GM12875 (cell line): ENCODE measurements around the gene MT1H.
"Not testable (repeated sequence)": the region's sequence is repeated elsewhere in the genome, so short reads cannot be mapped to it uniquely, and the experiment has no call there.

Experiments
- H3K4me3 ChIP-seq: one replicate; pipeline ENCODE4 v1.5.1; 2011; ENCODE audit warnings: low read depth, low read length, control low read depth
- TF ChIP-seq, protein P1 (sequence below): IDR thresholded peaks from 2 replicates; pipeline ENCODE4 v1.5.1; 2011; ENCODE audit warnings: low read depth, mild to moderate bottlenecking, control low read depth, inconsistent platforms, low read length, moderate library complexity, borderline replicate concordance; ENCODE audit not compliant: insufficient read depth

MT1H gene

DNA sequence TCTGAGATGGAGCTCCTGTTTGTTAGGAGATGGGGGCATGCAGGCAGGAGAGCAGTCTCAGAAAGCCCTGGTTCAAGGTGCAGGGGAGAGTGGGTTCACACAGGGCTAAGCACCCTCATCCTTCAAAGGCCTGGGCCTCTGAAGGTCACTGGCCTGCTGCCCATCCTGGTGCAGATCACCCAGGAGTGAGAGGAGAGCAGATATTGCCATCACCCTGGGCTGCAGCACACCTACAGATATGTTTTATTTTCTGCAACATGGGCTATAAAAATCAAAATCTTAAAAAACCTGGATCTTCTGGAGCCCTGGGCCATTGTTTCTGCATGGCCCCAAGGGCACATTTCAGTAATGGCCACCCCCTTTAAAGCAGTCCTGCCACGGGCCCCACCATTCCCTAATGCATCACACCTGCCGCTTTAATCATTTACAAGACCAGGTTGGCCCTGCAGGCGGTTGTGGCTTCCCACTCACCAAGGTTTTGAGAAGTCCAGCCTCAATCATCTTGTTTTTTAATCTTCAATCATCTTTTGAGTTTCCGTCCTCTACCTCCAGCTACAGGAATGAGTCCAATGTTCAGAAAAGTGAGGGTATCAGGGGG, 39.9 kb downstream of the MT1H start:
- TF ChIP-seq, protein P1, sequence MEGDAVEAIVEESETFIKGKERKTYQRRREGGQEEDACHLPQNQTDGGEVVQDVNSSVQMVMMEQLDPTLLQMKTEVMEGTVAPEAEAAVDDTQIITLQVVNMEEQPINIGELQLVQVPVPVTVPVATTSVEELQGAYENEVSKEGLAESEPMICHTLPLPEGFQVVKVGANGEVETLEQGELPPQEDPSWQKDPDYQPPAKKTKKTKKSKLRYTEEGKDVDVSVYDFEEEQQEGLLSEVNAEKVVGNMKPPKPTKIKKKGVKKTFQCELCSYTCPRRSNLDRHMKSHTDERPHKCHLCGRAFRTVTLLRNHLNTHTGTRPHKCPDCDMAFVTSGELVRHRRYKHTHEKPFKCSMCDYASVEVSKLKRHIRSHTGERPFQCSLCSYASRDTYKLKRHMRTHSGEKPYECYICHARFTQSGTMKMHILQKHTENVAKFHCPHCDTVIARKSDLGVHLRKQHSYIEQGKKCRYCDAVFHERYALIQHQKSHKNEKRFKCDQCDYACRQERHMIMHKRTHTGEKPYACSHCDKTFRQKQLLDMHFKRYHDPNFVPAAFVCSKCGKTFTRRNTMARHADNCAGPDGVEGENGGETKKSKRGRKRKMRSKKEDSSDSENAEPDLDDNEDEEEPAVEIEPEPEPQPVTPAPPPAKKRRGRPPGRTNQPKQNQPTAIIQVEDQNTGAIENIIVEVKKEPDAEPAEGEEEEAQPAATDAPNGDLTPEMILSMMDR = no peak
- no peak overlapping the region for H3K4me3 ChIP-seq

GRCh38 chr16:56710181-56710737, 40.6 kb downstream of the MT1H start:
- TF ChIP-seq, protein P1 = no peak
- H3K4me3 ChIP-seq = no peak overlapping the region

- TF ChIP-seq, protein P1 = no peak
- no peak overlapping the region for H3K4me3 ChIP-seq
Observed at GRCh38 chr16:56711862-56712261, 42.2 kb downstream of the MT1H start.

GRCh38 chr16:56713794-56714193, 44.2 kb downstream of the MT1H start:
- TF ChIP-seq, protein P1 = no peak
- no peak overlapping the region for H3K4me3 ChIP-seq

DNA sequence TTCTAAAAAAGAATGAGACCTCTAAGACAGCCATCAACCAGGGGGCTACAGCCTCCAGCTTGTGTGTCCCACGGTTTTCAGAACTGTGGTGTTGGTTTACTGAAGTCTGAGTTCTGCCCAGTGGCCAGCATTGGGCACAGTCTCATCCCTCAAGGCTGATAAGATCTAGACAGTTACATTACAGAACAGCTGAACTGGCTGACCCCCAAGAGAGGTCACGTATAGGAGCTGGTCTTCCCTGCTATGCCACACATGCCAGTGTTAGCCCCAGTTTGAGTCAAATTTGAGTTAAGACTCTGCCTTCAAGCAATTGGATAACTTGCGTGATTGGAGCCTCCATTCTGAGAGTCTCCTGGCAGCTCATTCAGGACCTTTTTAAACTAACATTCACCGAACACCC, 45.5 kb downstream of the MT1H start:
- H3K4me3 ChIP-seq = no peak overlapping the region
- TF ChIP-seq, protein P1 = no peak

GRCh38 chr16:56716761-56717160, 47.1 kb downstream of the MT1H start:
- H3K4me3 ChIP-seq = no peak overlapping the region
- TF ChIP-seq, protein P1 = no peak

DNA sequence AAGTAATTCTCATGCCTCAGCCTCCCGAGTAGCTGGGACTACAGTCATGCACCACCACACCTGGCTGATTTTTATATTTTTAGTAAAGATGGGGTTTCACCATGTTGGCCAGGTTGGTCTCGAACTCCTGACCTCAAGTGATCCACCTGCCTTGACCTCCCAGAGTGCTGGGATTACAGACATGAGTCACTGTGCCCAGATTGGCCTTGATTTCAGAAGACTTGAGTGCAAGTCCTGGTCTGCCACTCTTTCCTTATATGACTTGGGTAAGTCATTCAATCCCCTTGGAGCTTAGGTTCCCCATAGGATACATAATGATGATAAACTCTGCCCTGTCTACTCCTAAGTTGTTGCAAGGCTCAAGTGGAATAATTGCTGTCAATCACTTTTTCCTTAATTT, 47.9 kb downstream of the MT1H start:
- not testable (repeated sequence) for H3K4me3 ChIP-seq
